ENCODE data around the gene TENT5C. TPM values are rescaled to one million over a fixed set of nuclear protein-coding genes. Genes with fewer than 3 reads are reported as not detected.

TENT5C gene
- total and polyA plus RNA-seq, 9 of the 15 experiments (the other 6 are each of a cell fraction or from before 2014, with no cell fraction given), result 1.8 to 7.7 (median 4.0) TPM

DNA sequence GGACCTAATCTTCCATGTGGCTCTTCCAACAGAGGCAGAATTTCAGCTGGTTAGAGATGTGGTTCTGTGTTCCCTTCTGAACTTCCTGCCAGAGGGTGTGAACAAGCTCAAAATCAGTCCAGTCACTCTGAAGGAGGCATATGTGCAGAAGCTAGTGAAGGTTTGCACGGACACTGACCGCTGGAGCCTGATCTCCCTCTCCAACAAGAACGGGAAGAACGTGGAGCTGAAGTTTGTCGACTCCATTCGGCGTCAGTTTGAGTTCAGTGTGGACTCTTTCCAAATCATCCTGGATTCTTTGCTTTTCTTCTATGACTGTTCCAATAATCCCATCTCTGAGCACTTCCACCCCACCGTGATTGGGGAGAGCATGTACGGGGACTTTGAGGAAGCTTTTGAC, 17.3 kb downstream of the TENT5C start:
- Histone ChIP-seq H3K9me1 (ENCODE audit: control insufficient read depth, insufficient read depth, low read length) (no peaks in the 10 kb centered on the region), H2AFZ (ENCODE audit: low read depth, low read length) (no peak overlapping the region), H3K4me1 (replicated peaks in 1 of 2; ENCODE audit: control insufficient read depth in 2 of 2, insufficient read depth in 2 of 2, low read length in 2 of 2) (peaks cover 0 to 13% of the 10 kb centered on the region in 2 experiments; a peak in 4 of 5 replicates), H3K27me3 (ENCODE audit: control insufficient read depth in 2 of 2, insufficient read depth in 2 of 2, low read length in 2 of 2) (no peaks in the 10 kb centered on the region), H4K20me1 (replicated peaks; ENCODE audit: control insufficient read depth, insufficient read depth, low read length) (0 out of 2 replicates have a peak, but pooled peaks cover 6% of the 10 kb centered on the region), H3K4me3 (no peak overlapping the region), H3K4me2 (ENCODE audit: insufficient read depth, low read length) (no peak overlapping the region), H3K79me2 (ENCODE audit: control insufficient read depth, insufficient read depth, low read length) (peaks cover 38% of the 10 kb centered on the region), H3K9me3 (replicated peaks; ENCODE audit: control insufficient read depth, insufficient read depth, low read depth, low read length) (no peaks in the 10 kb centered on the region), H3K9ac (ENCODE audit: insufficient read depth in 1 of 2, low read depth in 2 of 2, low read length in 2 of 2) (peak overlapping the region in 1 of 2 experiments; percentile 31; a peak in 1 of 4 replicates), H3K36me3 (ENCODE audit: control insufficient read depth, insufficient read depth, low read length) (peaks cover 21% of the 10 kb centered on the region), H3K27ac (ENCODE audit: extremely low read depth, low read depth, low read length) (no peak overlapping the region)
- ChIA-PET CTCF (ENCODE audit: low intra/inter-chr PET ratio) (interaction anchor here (1.1 kb wide), 1 partner anchor 51 kb away, joined by 3 read pairs; no protein-coding TSS in a partner anchor), POLR2A (interaction anchor here (0.6 to 24.8 kb wide), 8 partner anchors 9 to 231 kb away, joined by 3 to 383 read pairs (median 4); partner anchors contain the start of gene TENT5C)
- TF ChIP-seq ZNF24 (IDR thresholded peaks at IDR 0.05) (no peak), ZNF263 (CRISPR knock-in tag; IDR thresholded peaks at IDR 0.05; ENCODE audit: borderline replicate concordance) (no peak)
- no peak for ATAC-seq
- BruUV-seq (replicated peaks), result no TSS peak
- in situ Hi-C loops (cut with MboI) (no loop called here), intact Hi-C loops (cut with micrococcal nuclease) (no loop called here)
- WGBS (ENCODE audit: insufficient coverage, low coverage, missing lambda C conversion rate), result 96% methylated on average over 9 of the region's 9 CpGs
- FAIRE-seq, result no peak
- DNase-seq (ENCODE audit: extremely low read depth in 1 of 4, low spot score in 3 of 4), result no peak

DNA sequence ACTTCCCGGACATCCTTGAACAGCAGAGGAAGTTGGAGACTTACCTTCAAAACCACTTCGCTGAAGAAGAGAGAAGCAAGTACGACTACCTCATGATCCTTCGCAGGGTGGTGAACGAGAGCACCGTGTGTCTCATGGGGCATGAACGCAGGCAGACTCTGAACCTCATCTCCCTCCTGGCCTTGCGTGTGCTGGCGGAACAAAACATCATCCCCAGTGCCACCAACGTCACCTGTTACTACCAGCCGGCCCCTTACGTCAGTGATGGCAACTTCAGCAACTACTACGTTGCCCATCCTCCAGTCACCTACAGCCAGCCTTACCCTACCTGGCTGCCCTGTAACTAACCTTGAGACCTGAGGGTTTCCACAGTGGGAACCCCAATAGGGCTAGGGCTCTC, 17.9 kb downstream of the TENT5C start:
- TF ChIP-seq, protein P1, sequence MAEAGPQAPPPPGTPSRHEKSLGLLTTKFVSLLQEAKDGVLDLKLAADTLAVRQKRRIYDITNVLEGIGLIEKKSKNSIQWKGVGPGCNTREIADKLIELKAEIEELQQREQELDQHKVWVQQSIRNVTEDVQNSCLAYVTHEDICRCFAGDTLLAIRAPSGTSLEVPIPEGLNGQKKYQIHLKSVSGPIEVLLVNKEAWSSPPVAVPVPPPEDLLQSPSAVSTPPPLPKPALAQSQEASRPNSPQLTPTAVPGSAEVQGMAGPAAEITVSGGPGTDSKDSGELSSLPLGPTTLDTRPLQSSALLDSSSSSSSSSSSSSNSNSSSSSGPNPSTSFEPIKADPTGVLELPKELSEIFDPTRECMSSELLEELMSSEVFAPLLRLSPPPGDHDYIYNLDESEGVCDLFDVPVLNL (CRISPR knock-in tag; IDR thresholded peaks at IDR 0.05; ENCODE audit: low read depth), result no peak
- TF ChIP-seq KAT2B (IDR thresholded peaks at IDR 0.05; ENCODE audit: low read depth, low read length), result no peak
- TF ChIP-seq ESRRA (IDR thresholded peaks at IDR 0.05; ENCODE audit: borderline replicate concordance, low read depth), result no peak
- TF ChIP-seq TEAD1 (CRISPR knock-in tag; IDR thresholded peaks at IDR 0.05), result no peak
- TF ChIP-seq, protein P2, sequence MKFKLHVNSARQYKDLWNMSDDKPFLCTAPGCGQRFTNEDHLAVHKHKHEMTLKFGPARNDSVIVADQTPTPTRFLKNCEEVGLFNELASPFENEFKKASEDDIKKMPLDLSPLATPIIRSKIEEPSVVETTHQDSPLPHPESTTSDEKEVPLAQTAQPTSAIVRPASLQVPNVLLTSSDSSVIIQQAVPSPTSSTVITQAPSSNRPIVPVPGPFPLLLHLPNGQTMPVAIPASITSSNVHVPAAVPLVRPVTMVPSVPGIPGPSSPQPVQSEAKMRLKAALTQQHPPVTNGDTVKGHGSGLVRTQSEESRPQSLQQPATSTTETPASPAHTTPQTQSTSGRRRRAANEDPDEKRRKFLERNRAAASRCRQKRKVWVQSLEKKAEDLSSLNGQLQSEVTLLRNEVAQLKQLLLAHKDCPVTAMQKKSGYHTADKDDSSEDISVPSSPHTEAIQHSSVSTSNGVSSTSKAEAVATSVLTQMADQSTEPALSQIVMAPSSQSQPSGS (CRISPR knock-in tag; IDR thresholded peaks at IDR 0.05), result no peak
- no peak for TF ChIP-seq SIN3A (IDR thresholded peaks at IDR 0.05; ENCODE audit: borderline replicate concordance in 2 of 2, control insufficient read depth in 1 of 2, low read depth in 2 of 2, low read length in 2 of 2)
- TF ChIP-seq RFX7 (CRISPR knock-in tag; IDR thresholded peaks at IDR 0.05), result no peak
- H3K36me3 ChIP-seq (ENCODE audit: control insufficient read depth, insufficient read depth, low read length), result peaks cover 21% of the 10 kb centered on the region
- 0 out of 2 replicates have a peak, but pooled peaks cover 6% of the 10 kb centered on the region for H4K20me1 ChIP-seq (replicated peaks; ENCODE audit: control insufficient read depth, insufficient read depth, low read length)

More for the DNA sequence above, 17.9 kb downstream of the TENT5C start:
- CTCF ChIA-PET (ENCODE audit: low intra/inter-chr PET ratio), result no interaction called here
- 93% methylated on average over 11 of the region's 13 CpGs for WGBS (ENCODE audit: insufficient coverage, low coverage, missing lambda C conversion rate)
- in situ Hi-C loops (cut with MboI), result no loop called here
- H3K9me3 ChIP-seq (replicated peaks; ENCODE audit: control insufficient read depth, insufficient read depth, low read depth, low read length), result no peaks in the 10 kb centered on the region
- H2AFZ ChIP-seq (ENCODE audit: low read depth, low read length), result no peak overlapping the region
- no peak overlapping the region for H3K4me3 ChIP-seq
- ATAC-seq (no peak), FAIRE-seq (no peak), DNase-seq (ENCODE audit: extremely low read depth in 1 of 4, low spot score in 3 of 4) (no peak)
- POLR2A ChIA-PET, result interaction anchor here (0.7 to 24.8 kb wide), 7 partner anchors 9 to 1384 kb away, joined by 3 to 383 read pairs (median 4); partner anchors contain the start of gene TENT5C
- intact Hi-C loops (cut with micrococcal nuclease), result no loop called here
- no peak overlapping the region for H3K27ac ChIP-seq (ENCODE audit: extremely low read depth, low read depth, low read length)
- peaks cover 34% of the 10 kb centered on the region for H3K79me2 ChIP-seq (ENCODE audit: control insufficient read depth, insufficient read depth, low read length)
- H3K4me2 ChIP-seq (ENCODE audit: insufficient read depth, low read length), result no peak overlapping the region
- no peak overlapping the region for H3K9ac ChIP-seq (ENCODE audit: insufficient read depth in 1 of 2, low read depth in 2 of 2, low read length in 2 of 2)
- no peaks in the 10 kb centered on the region for H3K27me3 ChIP-seq (ENCODE audit: control insufficient read depth in 2 of 2, insufficient read depth in 2 of 2, low read length in 2 of 2)
- peaks cover 0 to 15% of the 10 kb centered on the region in 2 experiments; a peak in 4 of 5 replicates for H3K4me1 ChIP-seq (replicated peaks in 1 of 2; ENCODE audit: control insufficient read depth in 2 of 2, insufficient read depth in 2 of 2, low read length in 2 of 2)
- BruUV-seq (replicated peaks), result no TSS peak
- no peaks in the 10 kb centered on the region for H3K9me1 ChIP-seq (ENCODE audit: control insufficient read depth, insufficient read depth, low read length)

All from K562 (cell line).